ENCODE results near the gene CSMD2. TPM values are rescaled to one million over a fixed set of nuclear protein-coding genes. Genes with fewer than 3 reads are reported as not detected.

The CSMD2 gene
- total RNA-seq, 1 donor from 2014 or later: 2.6 TPM

- H3K4me3 Mint-ChIP-seq: no peak overlapping the region
- H3K27ac Mint-ChIP-seq: no peak overlapping the region
- Histone ChIP-seq H3K27ac (no peak overlapping the region), H3K9me3 (ENCODE audit: low read depth) (no peaks in the 10 kb centered on the region), H2AFZ (replicated peaks) (no peak overlapping the region), H3K4me1 (no peaks in the 10 kb centered on the region), H3K79me2 (ENCODE audit: low read depth) (no peaks in the 10 kb centered on the region), H3K36me3 (no peaks in the 10 kb centered on the region), H3K27me3 (no peaks in the 10 kb centered on the region), H3K4me3 (no peak overlapping the region), H4K20me1 (ENCODE audit: low read depth) (no peaks in the 10 kb centered on the region), H3K4me2 (no peak overlapping the region), H3F3A (ENCODE audit: low read depth) (no peaks in the 10 kb centered on the region), H3K9ac (no peak overlapping the region)
- DNase-seq (ENCODE audit: low spot score): no peak
- peaks cover 3% of the 10 kb centered on the region for H3K4me1 Mint-ChIP-seq
- H3K9me3 Mint-ChIP-seq: no peaks in the 10 kb centered on the region
- no peaks in the 10 kb centered on the region for H3K27me3 Mint-ChIP-seq (ENCODE audit: insufficient read depth, low read depth)
- TF ChIP-seq CTCF (IDR thresholded peaks at IDR 0.05) (no peak), EZH2phosphoT487 (IDR thresholded peaks at IDR 0.05) (no peak), EZH2 (IDR thresholded peaks at IDR 0.05) (no peak)
- no peaks in the 10 kb centered on the region for H3K36me3 Mint-ChIP-seq
Observed at GRCh38 chr1:33925586-33925985, 239.4 kb downstream of the CSMD2 start.

- Histone ChIP-seq H3K9me3 (ENCODE audit: low read depth) (no peaks in the 10 kb centered on the region), H3K4me2 (no peak overlapping the region), H4K20me1 (ENCODE audit: low read depth) (no peaks in the 10 kb centered on the region), H3K27ac (no peak overlapping the region), H3K9ac (no peak overlapping the region), H3K79me2 (ENCODE audit: low read depth) (no peaks in the 10 kb centered on the region), H3F3A (ENCODE audit: low read depth) (no peaks in the 10 kb centered on the region), H3K27me3 (no peaks in the 10 kb centered on the region), H2AFZ (replicated peaks) (no peak overlapping the region), H3K36me3 (no peaks in the 10 kb centered on the region), H3K4me3 (no peak overlapping the region), H3K4me1 (no peaks in the 10 kb centered on the region)
- no peak for DNase-seq (ENCODE audit: low spot score)
- no peak overlapping the region for H3K27ac Mint-ChIP-seq
- H3K9me3 Mint-ChIP-seq: no peaks in the 10 kb centered on the region
- H3K4me3 Mint-ChIP-seq: no peak overlapping the region
- TF ChIP-seq CTCF (IDR thresholded peaks at IDR 0.05): no peak
- TF ChIP-seq EZH2 (IDR thresholded peaks at IDR 0.05): no peak
- TF ChIP-seq EZH2phosphoT487 (IDR thresholded peaks at IDR 0.05): no peak
- peaks cover 2% of the 10 kb centered on the region for H3K36me3 Mint-ChIP-seq
- no peaks in the 10 kb centered on the region for H3K4me1 Mint-ChIP-seq
- no peaks in the 10 kb centered on the region for H3K27me3 Mint-ChIP-seq (ENCODE audit: insufficient read depth, low read depth)
Observed at GRCh38 chr1:33921281-33921680, 243.7 kb downstream of the CSMD2 start.

GRCh38 chr1:33918368-33918767 is 246.7 kb downstream of the CSMD2 start:
- Histone ChIP-seq H3K4me3 (no peak overlapping the region), H4K20me1 (ENCODE audit: low read depth) (no peaks in the 10 kb centered on the region), H3K27ac (no peak overlapping the region), H3K4me2 (no peak overlapping the region), H3K79me2 (ENCODE audit: low read depth) (no peaks in the 10 kb centered on the region), H2AFZ (replicated peaks) (no peak overlapping the region), H3K36me3 (no peaks in the 10 kb centered on the region), H3K9me3 (ENCODE audit: low read depth) (no peaks in the 10 kb centered on the region), H3F3A (ENCODE audit: low read depth) (no peaks in the 10 kb centered on the region), H3K9ac (no peak overlapping the region), H3K27me3 (no peaks in the 10 kb centered on the region), H3K4me1 (no peaks in the 10 kb centered on the region)
- no peak for TF ChIP-seq EZH2phosphoT487 (IDR thresholded peaks at IDR 0.05)
- TF ChIP-seq CTCF (IDR thresholded peaks at IDR 0.05): no peak
- H3K4me1 Mint-ChIP-seq: no peaks in the 10 kb centered on the region
- H3K9me3 Mint-ChIP-seq: no peaks in the 10 kb centered on the region
- H3K36me3 Mint-ChIP-seq: peaks cover 2% of the 10 kb centered on the region
- H3K27ac Mint-ChIP-seq: no peak overlapping the region
- DNase-seq (ENCODE audit: low spot score): no peak
- no peaks in the 10 kb centered on the region for H3K27me3 Mint-ChIP-seq (ENCODE audit: insufficient read depth, low read depth)
- no peak overlapping the region for H3K4me3 Mint-ChIP-seq

GRCh38 chr1:33916786-33917185 is 248.2 kb downstream of the CSMD2 start:
- no peak overlapping the region for H2AFZ ChIP-seq (replicated peaks)
- Mint-ChIP-seq H3K36me3 (peaks cover 2% of the 10 kb centered on the region), H3K4me1 (no peaks in the 10 kb centered on the region), H3K9me3 (no peaks in the 10 kb centered on the region), H3K27ac (no peak overlapping the region), H3K4me3 (no peak overlapping the region), H3K27me3 (ENCODE audit: insufficient read depth, low read depth) (peaks cover 4% of the 10 kb centered on the region)
- H3K9ac ChIP-seq: no peak overlapping the region
- no peaks in the 10 kb centered on the region for H3K27me3 ChIP-seq
- no peak overlapping the region for H3K27ac ChIP-seq
- H3K4me2 ChIP-seq: no peak overlapping the region
- H3K4me1 ChIP-seq: no peaks in the 10 kb centered on the region
- H3K36me3 ChIP-seq: no peaks in the 10 kb centered on the region
- H3K4me3 ChIP-seq: no peak overlapping the region
- DNase-seq (ENCODE audit: low spot score): no peak
- TF ChIP-seq EZH2phosphoT487 (IDR thresholded peaks at IDR 0.05) (no peak), CTCF (IDR thresholded peaks at IDR 0.05) (no peak), EZH2 (IDR thresholded peaks at IDR 0.05) (no peak)
- no peaks in the 10 kb centered on the region for H4K20me1 ChIP-seq (ENCODE audit: low read depth)
- no peaks in the 10 kb centered on the region for H3K79me2 ChIP-seq (ENCODE audit: low read depth)
- H3K9me3 ChIP-seq (ENCODE audit: low read depth): no peaks in the 10 kb centered on the region
- H3F3A ChIP-seq (ENCODE audit: low read depth): no peaks in the 10 kb centered on the region

Measured in neural progenitor cell (in vitro differentiated cells).